IgD-negative memory B cell (primary cell): Measurements from ENCODE around the gene NEUROG1. TPM values are rescaled to one million over a fixed set of nuclear protein-coding genes. Genes with fewer than 3 reads are reported as not detected.

ENCODE experiments used
- H3K27ac Mint-ChIP-seq, 3 donors: one replicate each; pipeline ENCODE4 v1.8.0; 2020 to 2022; ENCODE audit warnings: mild to moderate bottlenecking in 3 of 3, mixed read lengths in 3 of 3, moderate library complexity in 1 of 3
- H3K27me3 Mint-ChIP-seq: one replicate; pipeline ENCODE4 v1.8.0; 2021; ENCODE audit warnings: mixed read lengths
- H3K36me3 Mint-ChIP-seq: one replicate; pipeline ENCODE4 v1.8.0; 2020; ENCODE audit warnings: mild to moderate bottlenecking, mixed read lengths
- H3K4me1 Mint-ChIP-seq, 3 donors: one replicate each; pipeline ENCODE4 v1.8.0; 2020 to 2022; ENCODE audit warnings: mixed read lengths in 3 of 3, mild to moderate bottlenecking in 1 of 3
- H3K4me3 Mint-ChIP-seq, 4 donors: one replicate each; pipeline ENCODE4 v1.8.0; 2020 to 2022; ENCODE audit warnings: mild to moderate bottlenecking in 4 of 4, mixed read lengths in 4 of 4, moderate library complexity in 3 of 4
- H3K9me3 Mint-ChIP-seq, 3 donors: one replicate each; pipeline ENCODE4 v1.8.0; 2020 to 2021; ENCODE audit warnings: mixed read lengths in 3 of 3, mild to moderate bottlenecking in 1 of 3
- polyA plus RNA-seq: library from polyadenylated mRNA; unstranded; fragments of 300-500 nt; fragmentation: Illumina TruSeq; gene quantifications from one replicate; pipeline ENCODE4 v1.2.3, GENCODE V29; 2021

Gene NEUROG1
- polyA plus RNA-seq, 1 donor from 2014 or later, result not detected

GRCh38 chr5:135568923-135569360, 33.2 kb upstream of the NEUROG1 start:
- H3K4me1 Mint-ChIP-seq, result peaks cover 0 to 2% (median 0%) of the 10 kb centered on the region in 3 donors
- no peaks in the 10 kb centered on the region for H3K9me3 Mint-ChIP-seq
- no peak overlapping the region for H3K4me3 Mint-ChIP-seq
- H3K36me3 Mint-ChIP-seq, result no peaks in the 10 kb centered on the region
- H3K27ac Mint-ChIP-seq, result peak overlapping the region in 1 of 3 donors; percentile 28
- H3K27me3 Mint-ChIP-seq, result peaks cover 10% of the 10 kb centered on the region

GRCh38 chr5:135568246-135568645, 32.5 kb upstream of the NEUROG1 start:
- Mint-ChIP-seq H3K4me3 (no peak overlapping the region), H3K27me3 (peaks cover 10% of the 10 kb centered on the region), H3K36me3 (no peaks in the 10 kb centered on the region)

GRCh38 chr5:135567661-135568060, 31.9 kb upstream of the NEUROG1 start:
- no peaks in the 10 kb centered on the region for H3K9me3 Mint-ChIP-seq
- H3K27me3 Mint-ChIP-seq, result peaks cover 6% of the 10 kb centered on the region
- peaks cover 0 to 2% (median 0%) of the 10 kb centered on the region in 3 donors for H3K4me1 Mint-ChIP-seq
- no peak overlapping the region for H3K4me3 Mint-ChIP-seq
- H3K27ac Mint-ChIP-seq, result no peak overlapping the region
- no peaks in the 10 kb centered on the region for H3K36me3 Mint-ChIP-seq

More at GRCh38 chr5:135568246-135568645, 32.5 kb upstream of the NEUROG1 start:
- peaks cover 0 to 2% (median 0%) of the 10 kb centered on the region in 3 donors for H3K4me1 Mint-ChIP-seq
- H3K9me3 Mint-ChIP-seq, result no peaks in the 10 kb centered on the region
- no peak overlapping the region for H3K27ac Mint-ChIP-seq

GRCh38 chr5:135566422-135567400, 30.9 kb upstream of the NEUROG1 start:
- H3K9me3 Mint-ChIP-seq, result no peaks in the 10 kb centered on the region
- H3K27me3 Mint-ChIP-seq, result peaks cover 4% of the 10 kb centered on the region
- no peaks in the 10 kb centered on the region for H3K4me1 Mint-ChIP-seq
- no peaks in the 10 kb centered on the region for H3K36me3 Mint-ChIP-seq
- no peak overlapping the region for H3K4me3 Mint-ChIP-seq
- H3K27ac Mint-ChIP-seq, result no peak overlapping the region

- H3K27ac Mint-ChIP-seq, result no peak overlapping the region
- H3K9me3 Mint-ChIP-seq, result no peaks in the 10 kb centered on the region
- H3K27me3 Mint-ChIP-seq, result peaks cover 4% of the 10 kb centered on the region
- H3K36me3 Mint-ChIP-seq, result no peaks in the 10 kb centered on the region
- H3K4me1 Mint-ChIP-seq, result peaks cover 0 to under 1% (median 0%) of the 10 kb centered on the region in 3 donors
- H3K4me3 Mint-ChIP-seq, result no peak overlapping the region
Measured at GRCh38 chr5:135565725-135566421, 30.1 kb upstream of the NEUROG1 start.

GRCh38 chr5:135565266-135565665, 29.5 kb upstream of the NEUROG1 start:
- H3K36me3 Mint-ChIP-seq, result no peaks in the 10 kb centered on the region
- H3K4me3 Mint-ChIP-seq, result no peak overlapping the region
- H3K27me3 Mint-ChIP-seq, result peaks cover 6% of the 10 kb centered on the region
- no peaks in the 10 kb centered on the region for H3K9me3 Mint-ChIP-seq
- no peak overlapping the region for H3K27ac Mint-ChIP-seq
- H3K4me1 Mint-ChIP-seq, result peaks cover 0 to 4% (median 0%) of the 10 kb centered on the region in 3 donors

GRCh38 chr5:135564331-135564730, 28.6 kb upstream of the NEUROG1 start:
- peaks cover 0 to 5% (median 0%) of the 10 kb centered on the region in 3 donors for H3K4me1 Mint-ChIP-seq
- H3K36me3 Mint-ChIP-seq, result no peaks in the 10 kb centered on the region
- no peak overlapping the region for H3K4me3 Mint-ChIP-seq
- H3K9me3 Mint-ChIP-seq, result no peaks in the 10 kb centered on the region
- H3K27ac Mint-ChIP-seq, result no peak overlapping the region
- H3K27me3 Mint-ChIP-seq, result peaks cover 6% of the 10 kb centered on the region

GRCh38 chr5:135561266-135561665, 25.5 kb upstream of the NEUROG1 start:
- peaks cover 0 to 6% (median 4%) of the 10 kb centered on the region in 3 donors for H3K9me3 Mint-ChIP-seq
- peaks cover 0 to 5% (median 0%) of the 10 kb centered on the region in 3 donors for H3K4me1 Mint-ChIP-seq
- H3K27me3 Mint-ChIP-seq, result peaks cover 10% of the 10 kb centered on the region
- peaks cover 4% of the 10 kb centered on the region for H3K36me3 Mint-ChIP-seq
- H3K27ac Mint-ChIP-seq, result no peak overlapping the region
- no peak overlapping the region for H3K4me3 Mint-ChIP-seq

GRCh38 chr5:135560858-135561257, 25.1 kb upstream of the NEUROG1 start:
- no peak overlapping the region for H3K27ac Mint-ChIP-seq
- H3K4me3 Mint-ChIP-seq, result no peak overlapping the region
- peaks cover 4% of the 10 kb centered on the region for H3K36me3 Mint-ChIP-seq
- peaks cover 0 to 5% (median 0%) of the 10 kb centered on the region in 3 donors for H3K4me1 Mint-ChIP-seq
- H3K27me3 Mint-ChIP-seq, result peaks cover 10% of the 10 kb centered on the region
- H3K9me3 Mint-ChIP-seq, result peaks cover 0 to 6% (median 5%) of the 10 kb centered on the region in 3 donors

GRCh38 chr5:135559354-135559753, 23.6 kb upstream of the NEUROG1 start:
- no peak overlapping the region for H3K4me3 Mint-ChIP-seq
- peaks cover 0 to 7% (median 5%) of the 10 kb centered on the region in 3 donors for H3K9me3 Mint-ChIP-seq
- H3K27me3 Mint-ChIP-seq, result peaks cover 10% of the 10 kb centered on the region
- H3K27ac Mint-ChIP-seq, result no peak overlapping the region
- peaks cover 4% of the 10 kb centered on the region for H3K36me3 Mint-ChIP-seq
- peaks cover 0 to 5% (median 0%) of the 10 kb centered on the region in 3 donors for H3K4me1 Mint-ChIP-seq

GRCh38 chr5:135557076-135557838, 21.5 kb upstream of the NEUROG1 start:
- H3K4me3 Mint-ChIP-seq, result no peak overlapping the region
- no peak overlapping the region for H3K27ac Mint-ChIP-seq
- peaks cover 12% of the 10 kb centered on the region for H3K27me3 Mint-ChIP-seq
- peaks cover 4% of the 10 kb centered on the region for H3K36me3 Mint-ChIP-seq
- peaks cover 0 to 5% (median 0%) of the 10 kb centered on the region in 3 donors for H3K4me1 Mint-ChIP-seq
- peaks cover 0 to 7% (median 5%) of the 10 kb centered on the region in 3 donors for H3K9me3 Mint-ChIP-seq

- peaks cover 12% of the 10 kb centered on the region for H3K27me3 Mint-ChIP-seq
- peak overlapping the region in 1 of 3 donors; percentile 60 for H3K27ac Mint-ChIP-seq
- peaks cover 0 to 5% (median 0%) of the 10 kb centered on the region in 3 donors for H3K4me1 Mint-ChIP-seq
- H3K9me3 Mint-ChIP-seq, result peaks cover 0 to 7% (median 5%) of the 10 kb centered on the region in 3 donors
- H3K4me3 Mint-ChIP-seq, result no peak overlapping the region
- peaks cover 7% of the 10 kb centered on the region for H3K36me3 Mint-ChIP-seq
Measured at GRCh38 chr5:135556620-135557019, 20.9 kb upstream of the NEUROG1 start.

GRCh38 chr5:135555530-135555929, 19.8 kb upstream of the NEUROG1 start:
- peaks cover 0 to 7% (median 5%) of the 10 kb centered on the region in 3 donors for H3K9me3 Mint-ChIP-seq
- H3K4me3 Mint-ChIP-seq, result no peak overlapping the region
- peaks cover 7% of the 10 kb centered on the region for H3K36me3 Mint-ChIP-seq
- H3K27ac Mint-ChIP-seq, result no peak overlapping the region
- H3K4me1 Mint-ChIP-seq, result peaks cover 0 to 1% (median 0%) of the 10 kb centered on the region in 3 donors
- H3K27me3 Mint-ChIP-seq, result peaks cover 15% of the 10 kb centered on the region

- Mint-ChIP-seq H3K9me3 (peaks cover 0 to 7% (median 5%) of the 10 kb centered on the region in 3 donors), H3K36me3 (peaks cover 7% of the 10 kb centered on the region), H3K4me1 (no peaks in the 10 kb centered on the region), H3K27ac (no peak overlapping the region), H3K4me3 (no peak overlapping the region), H3K27me3 (peaks cover 21% of the 10 kb centered on the region)
Measured at GRCh38 chr5:135553688-135554462, 18.1 kb upstream of the NEUROG1 start.
